OCI-LY3 (cell line): Measurements from ENCODE around the gene GNAI2.

Experiments used
- H2AFZ ChIP-seq: fragments of 200-600, 300-600 bp; shearing (Covaris generic); 2 replicates; pipeline ENCODE4 v1.6.0; 2014; ENCODE audit warnings: antibody characterized with exemption, low read depth, low read length
- H3K27ac ChIP-seq: fragments of 200-600, 300-600 bp; sonication (generic); 2 replicates; pipeline ENCODE4 v1.5.1; 2014; ENCODE audit warnings: mild to moderate bottlenecking, low read length, moderate library complexity, mixed read lengths
- H3K27me3 ChIP-seq: fragments of 200-600, 300-600 bp; sonication (generic); 2 replicates; pipeline ENCODE4 v1.6.1; 2014; ENCODE audit warnings: low read depth, low read length, mixed read lengths
- H3K36me3 ChIP-seq: fragments of 200-600, 300-600 bp; sonication (generic); replicated peaks from 2 replicates; pipeline ENCODE3; 2014; ENCODE audit warnings: low read depth, low read length, mixed read lengths
- H3K4me1 ChIP-seq: fragments of 300-600, 200-600 bp; sonication (generic); 2 replicates; pipeline ENCODE4 v1.6.1; 2014; ENCODE audit warnings: low read length, mixed read lengths
- H3K4me2 ChIP-seq: fragments of 200-600, 300-600 bp; sonication (generic); 2 replicates; pipeline ENCODE4 v1.6.1; 2014; ENCODE audit warnings: low read length, mixed read lengths
- H3K4me3 ChIP-seq: fragments of 300-600, 200-600 bp; sonication (generic); 2 replicates; pipeline ENCODE4 v1.5.1; 2014; ENCODE audit warnings: antibody characterized with exemption, mild to moderate bottlenecking, low read length, moderate library complexity
- H3K79me2 ChIP-seq: fragments of 300-600, 200-600 bp; shearing (Covaris generic); 2 replicates; pipeline ENCODE4 v1.6.1; 2014; ENCODE audit warnings: mild to moderate bottlenecking, low read length, mixed read lengths
- H3K9ac ChIP-seq: fragments of 300-600, 200-600 bp; shearing (Covaris generic); 2 replicates; pipeline ENCODE4 v1.6.0; 2014; ENCODE audit warnings: mild to moderate bottlenecking, low read length, moderate library complexity
- H3K9me3 ChIP-seq: fragments of 200-600, 300-600 bp; shearing (Covaris generic); 2 replicates; pipeline ENCODE4 v1.6.1; 2014; ENCODE audit warnings: low read length, mixed read lengths; ENCODE audit not compliant: insufficient read depth
- H4K20me1 ChIP-seq: fragments of 200-600, 300-600 bp; sonication (generic); 2 replicates; pipeline ENCODE4 v1.6.1; 2016; ENCODE audit warnings: low read length, mixed read lengths; ENCODE audit not compliant: insufficient read depth
- CTCF ChIP-seq: fragments of 200-600, 300-600 bp; sonication (generic); IDR thresholded peaks from 2 replicates; pipeline ENCODE4 v1.5.1; 2014; ENCODE audit warnings: antibody characterized with exemption, low read length, low read depth
- EZH2phosphoT487 ChIP-seq: fragments of 200-600 bp; shearing (Covaris generic); IDR thresholded peaks from 2 replicates; pipeline ENCODE4 v1.6.1; 2018; ENCODE audit warnings: antibody characterized with exemption, mixed run types, low read depth

GNAI2 gene

GRCh38 chr3:50286322-50287227, 50.6 kb downstream of the GNAI2 start:
- TF ChIP-seq CTCF (no peak), EZH2phosphoT487 (no peak)
- no peak overlapping the region for H3K4me2 ChIP-seq
- H3K9ac ChIP-seq, result no peak overlapping the region

GRCh38 chr3:50287262-50287661, 51.3 kb downstream of the GNAI2 start:
- Histone ChIP-seq H3K36me3 (peaks cover 48% of the 10 kb centered on the region), H3K4me1 (peaks cover 5% of the 10 kb centered on the region; the same call in 1 of the 2 replicates), H3K4me2 (no peak overlapping the region), H3K79me2 (peaks cover 37% of the 10 kb centered on the region), H3K9ac (no peak overlapping the region), H3K9me3 (no peaks in the 10 kb centered on the region), H3K27me3 (no peaks in the 10 kb centered on the region), H4K20me1 (no peaks in the 10 kb centered on the region), H3K27ac (no peak overlapping the region), H2AFZ (no peak overlapping the region), H3K4me3 (no peak overlapping the region)
- no peak for TF ChIP-seq EZH2phosphoT487
- TF ChIP-seq CTCF, result no peak

More at GRCh38 chr3:50286322-50287227, 50.6 kb downstream of the GNAI2 start:
- Histone ChIP-seq H3K4me3 (no peak overlapping the region), H3K9me3 (no peaks in the 10 kb centered on the region), H3K27ac (no peak overlapping the region), H2AFZ (no peak overlapping the region), H3K79me2 (peaks cover 31% of the 10 kb centered on the region), H3K36me3 (peaks cover 48% of the 10 kb centered on the region), H3K27me3 (no peaks in the 10 kb centered on the region), H3K4me1 (peaks cover 5% of the 10 kb centered on the region; the same call in 1 of the 2 replicates), H4K20me1 (no peaks in the 10 kb centered on the region)

- no peak for TF ChIP-seq CTCF
- TF ChIP-seq EZH2phosphoT487, result no peak
- Histone ChIP-seq H3K27me3 (no peaks in the 10 kb centered on the region), H3K9ac (no peak overlapping the region), H2AFZ (no peak overlapping the region), H3K4me3 (no peak overlapping the region), H4K20me1 (no peaks in the 10 kb centered on the region), H3K36me3 (peaks cover 48% of the 10 kb centered on the region), H3K4me1 (peaks cover 11% of the 10 kb centered on the region), H3K4me2 (no peak overlapping the region), H3K9me3 (no peaks in the 10 kb centered on the region), H3K27ac (no peak overlapping the region), H3K79me2 (peaks cover 37% of the 10 kb centered on the region)
Observed at GRCh38 chr3:50288387-50289007, 52.5 kb downstream of the GNAI2 start.

- Histone ChIP-seq H3K79me2 (peaks cover 37% of the 10 kb centered on the region), H3K9me3 (no peaks in the 10 kb centered on the region), H3K9ac (no peak overlapping the region), H3K27me3 (no peaks in the 10 kb centered on the region), H3K4me3 (no peak overlapping the region), H2AFZ (no peak overlapping the region), H3K27ac (no peak overlapping the region), H3K36me3 (peaks cover 48% of the 10 kb centered on the region), H4K20me1 (no peaks in the 10 kb centered on the region), H3K4me1 (peaks cover 11% of the 10 kb centered on the region), H3K4me2 (no peak overlapping the region)
- TF ChIP-seq EZH2phosphoT487 (no peak), CTCF (no peak)
Observed at GRCh38 chr3:50289130-50289529, 53.1 kb downstream of the GNAI2 start.
